ENCODE results near the gene FBLN1. TPM values are rescaled to one million over a fixed set of nuclear protein-coding genes. Genes with fewer than 3 reads are reported as not detected.

The FBLN1 gene
- total and polyA plus RNA-seq, 9 of the 15 experiments (the other 6 are each of a cell fraction or from before 2014, with no cell fraction given) = 0.66 TPM; not detected in 8

DNA sequence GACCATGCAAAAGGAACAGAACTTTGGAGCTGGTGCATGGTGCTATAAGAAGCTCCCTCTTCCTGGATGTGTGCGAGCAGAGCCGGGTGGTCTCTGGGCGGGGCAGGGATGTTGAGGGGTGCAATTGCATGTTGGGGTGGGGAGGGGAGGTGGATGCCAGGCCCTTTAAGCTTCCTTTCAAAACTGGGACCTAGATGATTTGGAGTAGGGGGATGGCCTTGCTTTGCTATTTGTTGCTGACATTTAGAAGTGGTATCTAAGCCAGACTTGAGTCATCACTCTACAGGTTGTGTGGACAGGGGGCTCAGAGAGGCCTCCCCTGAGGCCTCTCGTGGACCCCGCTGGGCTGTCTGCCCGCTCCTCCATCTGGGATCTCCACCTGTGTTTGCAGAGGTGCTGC lies 24.8 kb downstream of the FBLN1 start:
- H4K20me1 ChIP-seq (replicated peaks; ENCODE audit: control insufficient read depth, insufficient read depth, low read length) = no peaks in the 10 kb centered on the region
- peaks cover 16 to 61% of the 10 kb centered on the region in 2 experiments for H3K27me3 ChIP-seq (ENCODE audit: control insufficient read depth in 2 of 2, insufficient read depth in 2 of 2, low read length in 2 of 2)
- no peak overlapping the region for H3K4me2 ChIP-seq (ENCODE audit: insufficient read depth, low read length)
- no peak overlapping the region for H3K27ac ChIP-seq (ENCODE audit: extremely low read depth, low read depth, low read length)
- BruUV-seq (replicated peaks) = no TSS peak
- FAIRE-seq = no peak
- DNase-seq (ENCODE audit: extremely low read depth in 1 of 4, low spot score in 3 of 4) = no peak
- H3K36me3 ChIP-seq (ENCODE audit: control insufficient read depth, insufficient read depth, low read length) = no peaks in the 10 kb centered on the region
- no peak for ATAC-seq
- ChIA-PET CTCF (ENCODE audit: low intra/inter-chr PET ratio) (interaction anchor here (0.7 kb wide), 1 partner anchor 197 kb away, joined by 3 read pairs; no protein-coding TSS in a partner anchor), POLR2A (no interaction called here)
- no peaks in the 10 kb centered on the region for H3K9me3 ChIP-seq (replicated peaks; ENCODE audit: control insufficient read depth, insufficient read depth, low read depth, low read length)
- no peaks in the 10 kb centered on the region for H3K79me2 ChIP-seq (ENCODE audit: control insufficient read depth, insufficient read depth, low read length)
- no peaks in the 10 kb centered on the region for H3K4me1 ChIP-seq (replicated peaks in 1 of 2; ENCODE audit: control insufficient read depth in 2 of 2, insufficient read depth in 2 of 2, low read length in 2 of 2)
- TF ChIP-seq, protein P1, sequence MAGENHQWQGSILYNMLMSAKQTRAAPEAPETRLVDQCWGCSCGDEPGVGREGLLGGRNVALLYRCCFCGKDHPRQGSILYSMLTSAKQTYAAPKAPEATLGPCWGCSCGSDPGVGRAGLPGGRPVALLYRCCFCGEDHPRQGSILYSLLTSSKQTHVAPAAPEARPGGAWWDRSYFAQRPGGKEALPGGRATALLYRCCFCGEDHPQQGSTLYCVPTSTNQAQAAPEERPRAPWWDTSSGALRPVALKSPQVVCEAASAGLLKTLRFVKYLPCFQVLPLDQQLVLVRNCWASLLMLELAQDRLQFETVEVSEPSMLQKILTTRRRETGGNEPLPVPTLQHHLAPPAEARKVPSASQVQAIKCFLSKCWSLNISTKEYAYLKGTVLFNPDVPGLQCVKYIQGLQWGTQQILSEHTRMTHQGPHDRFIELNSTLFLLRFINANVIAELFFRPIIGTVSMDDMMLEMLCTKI (IDR thresholded peaks at IDR 0.05; ENCODE audit: partially characterized antibody) = no peak
- TF ChIP-seq TOE1 (IDR thresholded peaks at IDR 0.05; ENCODE audit: borderline replicate concordance) (no peak), TOE1 (CRISPR knock-in tag; IDR thresholded peaks at IDR 0.05; ENCODE audit: borderline replicate concordance, low read depth) (no peak), POLR2B (IDR thresholded peaks at IDR 0.05; ENCODE audit: low read depth, partially characterized antibody) (no peak), CBX5 (IDR thresholded peaks at IDR 0.05; ENCODE audit: borderline replicate concordance, low read depth) (no peak), STAG1 (CRISPR knock-in tag; IDR thresholded peaks at IDR 0.05; ENCODE audit: borderline replicate concordance) (no peak), DDX20 (tag; IDR thresholded peaks at IDR 0.05; ENCODE audit: low read depth) (no peak), POLR2A (conservative IDR thresholded peaks at IDR 0.05) (no peak), TAF15 (IDR thresholded peaks at IDR 0.05; ENCODE audit: low read depth, low read length) (no peak), SIN3A (IDR thresholded peaks at IDR 0.05; ENCODE audit: borderline replicate concordance in 2 of 2, control insufficient read depth in 1 of 2, low read depth in 2 of 2, low read length in 2 of 2) (no peak), TAF9B (IDR thresholded peaks at IDR 0.05; ENCODE audit: partially characterized antibody) (no peak), TGIF2 (CRISPR knock-in tag; IDR thresholded peaks at IDR 0.05) (no peak), ZNF121 (CRISPR knock-in tag; conservative IDR thresholded peaks at IDR 0.05) (no peak), ZBTB43 (CRISPR knock-in tag; IDR thresholded peaks at IDR 0.05) (no peak), ELK1 (CRISPR knock-in tag; IDR thresholded peaks at IDR 0.05) (no peak)
- TF ChIP-seq, protein P2, sequence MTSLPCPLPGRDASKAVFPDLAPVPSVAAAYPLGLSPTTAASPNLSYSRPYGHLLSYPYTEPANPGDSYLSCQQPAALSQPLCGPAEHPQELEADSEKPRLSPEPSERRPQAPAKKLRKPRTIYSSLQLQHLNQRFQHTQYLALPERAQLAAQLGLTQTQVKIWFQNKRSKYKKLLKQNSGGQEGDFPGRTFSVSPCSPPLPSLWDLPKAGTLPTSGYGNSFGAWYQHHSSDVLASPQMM (CRISPR knock-in tag; IDR thresholded peaks at IDR 0.05) = no peak
- H2AFZ ChIP-seq (ENCODE audit: low read depth, low read length) = no peak overlapping the region
- WGBS (ENCODE audit: insufficient coverage, low coverage, missing lambda C conversion rate) = 0% methylated on average over 3 of the region's 6 CpGs
- no peaks in the 10 kb centered on the region for H3K9me1 ChIP-seq (ENCODE audit: control insufficient read depth, insufficient read depth, low read length)
- H3K9ac ChIP-seq (ENCODE audit: insufficient read depth in 1 of 2, low read depth in 2 of 2, low read length in 2 of 2) = no peak overlapping the region
- intact Hi-C loops (cut with micrococcal nuclease) = no loop called here
- H3K4me3 ChIP-seq = no peak overlapping the region
- in situ Hi-C loops (cut with MboI) = no loop called here

Measured in K562 (cell line).